IPS DF 6.9 (cell line): ENCODE data around the gene EXOC5.

Experiments used
- DNase-seq: peaks from one replicate; pipeline ENCODE4 v3.0.0-alpha.2; 2013; ENCODE audit warnings: low read depth, low spot score
- H3K27ac ChIP-seq: one replicate; pipeline ENCODE4 v1.5.1; 2013; ENCODE audit warnings: low read length, control low read depth
- H3K27me3 ChIP-seq: 2 replicates; pipeline ENCODE4 v1.6.1; 2013; ENCODE audit warnings: mild to moderate bottlenecking, low read length; ENCODE audit not compliant: control insufficient read depth, insufficient read depth
- H3K36me3 ChIP-seq: 2 replicates; pipeline ENCODE4 v1.6.1; 2013; ENCODE audit warnings: low read length; ENCODE audit not compliant: control insufficient read depth, insufficient read depth
- H3K4me1 ChIP-seq: 2 replicates; pipeline ENCODE4 v1.6.1; 2013; ENCODE audit warnings: low read length; ENCODE audit not compliant: control insufficient read depth, insufficient read depth
- H3K4me3 ChIP-seq: 2 replicates; pipeline ENCODE4 v1.5.1; 2013; ENCODE audit warnings: mild to moderate bottlenecking, low read length
- H3K9me3 ChIP-seq: 2 replicates; pipeline ENCODE4 v1.6.1; 2013; ENCODE audit warnings: low read length, inconsistent platforms; ENCODE audit not compliant: control insufficient read depth, insufficient read depth
- WGBS: extraction: QIAGEN DNeasy Blood & Tissue Kit; methylation state at CpG from one replicate; pipeline ENCODE4 v1.1.7; 2013; ENCODE audit warnings: mixed read lengths, missing lambda C conversion rate; ENCODE audit not compliant: insufficient read length, insufficient coverage; 5-methylcytosine and 5-hydroxymethylcytosine counted together

Gene EXOC5

GRCh38 chr14:57168138-57168679 lies 100.5 kb downstream of the EXOC5 start:
- H3K36me3 ChIP-seq: no peaks in the 10 kb centered on the region
- peaks cover 4% of the 10 kb centered on the region for H3K4me1 ChIP-seq
- H3K27me3 ChIP-seq: no peaks in the 10 kb centered on the region
- WGBS: no CpG with 5 or more reads among the region's 2 CpGs
- H3K27ac ChIP-seq: no peak overlapping the region
- no peak for DNase-seq
- no peaks in the 10 kb centered on the region for H3K9me3 ChIP-seq
- no peak overlapping the region for H3K4me3 ChIP-seq

GRCh38 chr14:57161583-57162234 lies 107.0 kb downstream of the EXOC5 start:
- Histone ChIP-seq H3K27ac (no peak overlapping the region), H3K4me3 (no peak overlapping the region), H3K36me3 (no peaks in the 10 kb centered on the region), H3K27me3 (no peaks in the 10 kb centered on the region), H3K4me1 (0 out of 2 replicates have a peak, but pooled peaks cover 3% of the 10 kb centered on the region), H3K9me3 (no peaks in the 10 kb centered on the region)
- DNase-seq: no peak
- no CpG with 5 or more reads among the region's 8 CpGs for WGBS

- no CpG with 5 or more reads among the region's 6 CpGs for WGBS
- H3K27ac ChIP-seq: no peak overlapping the region
- H3K27me3 ChIP-seq: no peaks in the 10 kb centered on the region
- no peak overlapping the region for H3K4me3 ChIP-seq
- H3K4me1 ChIP-seq: 0 out of 2 replicates have a peak, but pooled peaks cover 3% of the 10 kb centered on the region
- no peaks in the 10 kb centered on the region for H3K36me3 ChIP-seq
- no peak for DNase-seq
- no peaks in the 10 kb centered on the region for H3K9me3 ChIP-seq
Measured at GRCh38 chr14:57160333-57160732, 108.4 kb downstream of the EXOC5 start.

- no peak for DNase-seq
- H3K9me3 ChIP-seq: no peaks in the 10 kb centered on the region
- no CpG with 5 or more reads among the region's 4 CpGs for WGBS
- no peaks in the 10 kb centered on the region for H3K27me3 ChIP-seq
- H3K4me3 ChIP-seq: no peak overlapping the region
- H3K27ac ChIP-seq: no peak overlapping the region
- no peaks in the 10 kb centered on the region for H3K36me3 ChIP-seq
- no peaks in the 10 kb centered on the region for H3K4me1 ChIP-seq
Measured at GRCh38 chr14:57153286-57153685, 115.4 kb downstream of the EXOC5 start.
